Peyer's patch (tissue), 4 donors: ENCODE results near the gene TAS2R38.

Experiments
- POLR2A ChIP-seq, 2 donors: fragments of 450-650 bp; IDR thresholded peaks; one replicate each; pipeline ENCODE4 v1.5.1; 2017; ENCODE audit warnings: antibody characterized with exemption in 2 of 2, mild to moderate bottlenecking in 2 of 2, moderate library complexity in 2 of 2
- TF ChIP-seq, protein P1 (sequence below), 6 experiments: fragments of 450-650 bp in 4 of 6; fragments of 200-600 bp in 2 of 6; sonication (generic) in 1 of 6; IDR thresholded peaks; one replicate each; pipeline ENCODE4 v1.5.1; 2017 to 2019; ENCODE audit warnings: antibody characterized with exemption in 6 of 6, mild to moderate bottlenecking in 3 of 6, moderate library complexity in 1 of 6

GRCh38 chr7:141949451-141949850 is 24.1 kb downstream of the TAS2R38 start:
- TF ChIP-seq, protein P1, sequence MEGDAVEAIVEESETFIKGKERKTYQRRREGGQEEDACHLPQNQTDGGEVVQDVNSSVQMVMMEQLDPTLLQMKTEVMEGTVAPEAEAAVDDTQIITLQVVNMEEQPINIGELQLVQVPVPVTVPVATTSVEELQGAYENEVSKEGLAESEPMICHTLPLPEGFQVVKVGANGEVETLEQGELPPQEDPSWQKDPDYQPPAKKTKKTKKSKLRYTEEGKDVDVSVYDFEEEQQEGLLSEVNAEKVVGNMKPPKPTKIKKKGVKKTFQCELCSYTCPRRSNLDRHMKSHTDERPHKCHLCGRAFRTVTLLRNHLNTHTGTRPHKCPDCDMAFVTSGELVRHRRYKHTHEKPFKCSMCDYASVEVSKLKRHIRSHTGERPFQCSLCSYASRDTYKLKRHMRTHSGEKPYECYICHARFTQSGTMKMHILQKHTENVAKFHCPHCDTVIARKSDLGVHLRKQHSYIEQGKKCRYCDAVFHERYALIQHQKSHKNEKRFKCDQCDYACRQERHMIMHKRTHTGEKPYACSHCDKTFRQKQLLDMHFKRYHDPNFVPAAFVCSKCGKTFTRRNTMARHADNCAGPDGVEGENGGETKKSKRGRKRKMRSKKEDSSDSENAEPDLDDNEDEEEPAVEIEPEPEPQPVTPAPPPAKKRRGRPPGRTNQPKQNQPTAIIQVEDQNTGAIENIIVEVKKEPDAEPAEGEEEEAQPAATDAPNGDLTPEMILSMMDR (IDR thresholded peaks at IDR 0.05): no peak
- TF ChIP-seq POLR2A (IDR thresholded peaks at IDR 0.05): no peak
